AML-193 (cell line): ENCODE measurements around the gene PPARGC1A.

Experiments
- DNase-seq, 2 experiments: peaks; one replicate each; lab custom pipeline; 2025; lab: John Stamatoyannopoulos, UW

PPARGC1A gene

GRCh38 chr4:23881674-23882337, 8.0 kb downstream of the PPARGC1A start:
- no peak for DNase-seq

- no peak for DNase-seq
Measured at GRCh38 chr4:23881052-23881501, 8.8 kb downstream of the PPARGC1A start.

GRCh38 chr4:23878912-23879732, 10.7 kb downstream of the PPARGC1A start:
- no peak for DNase-seq

GRCh38 chr4:23878246-23878891, 11.5 kb downstream of the PPARGC1A start:
- DNase-seq: no peak

- no peak for DNase-seq
Measured at GRCh38 chr4:23877758-23878229, 12.1 kb downstream of the PPARGC1A start.

- DNase-seq: no peak
Measured at GRCh38 chr4:23876418-23877089, 13.3 kb downstream of the PPARGC1A start.

GRCh38 chr4:23875317-23875716, 14.5 kb downstream of the PPARGC1A start:
- no peak for DNase-seq

GRCh38 chr4:23874536-23874901, 15.3 kb downstream of the PPARGC1A start:
- DNase-seq: no peak

- DNase-seq: no peak
Measured at GRCh38 chr4:23873717-23874535, 15.9 kb downstream of the PPARGC1A start.

GRCh38 chr4:23871426-23871825, 18.4 kb downstream of the PPARGC1A start:
- DNase-seq: no peak

- no peak for DNase-seq
Measured at GRCh38 chr4:23866450-23867075, 23.3 kb downstream of the PPARGC1A start.

- DNase-seq: no peak
Measured at GRCh38 chr4:23861897-23862296, 27.9 kb downstream of the PPARGC1A start.

- no peak for DNase-seq
Measured at GRCh38 chr4:23860919-23861318, 28.9 kb downstream of the PPARGC1A start.

- no peak for DNase-seq
Measured at GRCh38 chr4:23857367-23857959, 32.4 kb downstream of the PPARGC1A start.

- DNase-seq: no peak
Measured at GRCh38 chr4:23856630-23857029, 33.2 kb downstream of the PPARGC1A start.

GRCh38 chr4:23855912-23856605, 33.8 kb downstream of the PPARGC1A start:
- DNase-seq: no peak

GRCh38 chr4:23853986-23854660, 35.7 kb downstream of the PPARGC1A start:
- no peak for DNase-seq

- no peak for DNase-seq
Measured at GRCh38 chr4:23851464-23851863, 38.4 kb downstream of the PPARGC1A start.

GRCh38 chr4:23847158-23847557, 42.7 kb downstream of the PPARGC1A start:
- no peak for DNase-seq
